Measurements from ENCODE around the gene PPAN.

PPAN gene

GRCh38 chr19:10106100-10106936 lies at the start of gene PPAN:
Gene PPAN (plus strand): TSS chr19:10106362. CDS start chr19:10106395, 33 bp downstream.
- peak; percentile 93 to 95 for DNase-seq (ENCODE audit: low read depth in 2 of 2)

- no peak for DNase-seq (ENCODE audit: low read depth in 2 of 2)
Observed at GRCh38 chr19:10061717-10062310, 44.3 kb upstream of the PPAN start.

GRCh38 chr19:10068205-10068604 lies 38.0 kb upstream of the PPAN start:
- no peak for DNase-seq (ENCODE audit: low read depth in 2 of 2)

GRCh38 chr19:10069046-10069445 lies 37.1 kb upstream of the PPAN start:
- no peak for DNase-seq (ENCODE audit: low read depth in 2 of 2)

GRCh38 chr19:10070730-10071446 lies 35.3 kb upstream of the PPAN start:
- DNase-seq (ENCODE audit: low read depth in 2 of 2): no peak

- DNase-seq (ENCODE audit: low read depth in 2 of 2): peak in 1 of 2 donors; percentile 39
Observed at GRCh38 chr19:10074153-10074552, 32.0 kb upstream of the PPAN start.

- DNase-seq (ENCODE audit: low read depth in 2 of 2): no peak
Observed at GRCh38 chr19:10076535-10076934, 29.6 kb upstream of the PPAN start.

- no peak for DNase-seq (ENCODE audit: low read depth in 2 of 2)
Observed at GRCh38 chr19:10078329-10078728, 27.8 kb upstream of the PPAN start.

GRCh38 chr19:10079031-10079453 lies 27.1 kb upstream of the PPAN start:
- DNase-seq (ENCODE audit: low read depth in 2 of 2): no peak

GRCh38 chr19:10083911-10084310 lies 22.3 kb upstream of the PPAN start:
- no peak for DNase-seq (ENCODE audit: low read depth in 2 of 2)

GRCh38 chr19:10084803-10085202 lies 21.4 kb upstream of the PPAN start:
- no peak for DNase-seq (ENCODE audit: low read depth in 2 of 2)

- peak; percentile 60 to 81 for DNase-seq (ENCODE audit: low read depth in 2 of 2)
Observed at GRCh38 chr19:10085641-10086590, 20.2 kb upstream of the PPAN start, which contains the start of gene SHFL. Gene SHFL (plus strand): TSS chr19:10086317. CDS start chr19:10086428, 111 bp downstream.

GRCh38 chr19:10086591-10087192 lies 19.5 kb upstream of the PPAN start:
- peak in 1 of 2 donors; percentile 68 for DNase-seq (ENCODE audit: low read depth in 2 of 2)

GRCh38 chr19:10087296-10088061 lies 18.7 kb upstream of the PPAN start:
- no peak for DNase-seq (ENCODE audit: low read depth in 2 of 2)

GRCh38 chr19:10088949-10089554 lies 17.1 kb upstream of the PPAN start:
- no peak for DNase-seq (ENCODE audit: low read depth in 2 of 2)

GRCh38 chr19:10089801-10090375 lies 16.3 kb upstream of the PPAN start:
- DNase-seq (ENCODE audit: low read depth in 2 of 2): no peak

GRCh38 chr19:10091370-10091687 lies 14.8 kb upstream of the PPAN start:
- no peak for DNase-seq (ENCODE audit: low read depth in 2 of 2)

- no peak for DNase-seq (ENCODE audit: low read depth in 2 of 2)
Observed at GRCh38 chr19:10091895-10092641, 14.1 kb upstream of the PPAN start.

Measured in stimulated activated CD8-positive, alpha-beta memory T cell treated with anti-CD3 and anti-CD28 coated beads, Interleukin-7, amount 100 ng/mL, for 4 hours (primary cell).